Epithelial cell of proximal tubule (primary cell): ENCODE measurements around the gene ELOF1. TPM values are rescaled to one million over a fixed set of nuclear protein-coding genes. Genes with fewer than 3 reads are reported as not detected.
"Not testable (repeated sequence)": the region's sequence is repeated elsewhere in the genome, so short reads cannot be mapped to it uniquely, and the experiment has no call there.

Experiments used
- DNase-seq: peaks from one replicate; pipeline ENCODE4 v3.0.0-alpha.2; 2011; ENCODE audit warnings: low read depth
- H3K4me3 ChIP-seq: 2 replicates; pipeline ENCODE4 v1.5.1; 2011; ENCODE audit warnings: low read depth, mild to moderate bottlenecking, low read length
- CTCF ChIP-seq: conservative IDR thresholded peaks from 2 replicates; pipeline ENCODE4 v1.5.1; 2012; ENCODE audit warnings: low read depth, mild to moderate bottlenecking, low read length
- total RNA-seq: library from RNA; depleted of rRNA; stranded (reverse); fragments of >200 nt; gene quantifications from 2 replicates; pipeline ENCODE4 v1.2.3, GENCODE V29; 2015

ELOF1 gene
- total RNA-seq, 1 donor from 2014 or later, result 49.8 TPM

- peak overlapping the region; percentile 50 for H3K4me3 ChIP-seq
- no peak for DNase-seq
- TF ChIP-seq CTCF, result no peak
These were observed 19.5 kb upstream of the ELOF1 start for GRCh38 chr19:11578258-11579142.

GRCh38 chr19:11577451-11578257, 18.6 kb upstream of the ELOF1 start, which contains the start of gene ACP5:
Gene ACP5, minus strand, starts transcription at chr19:11577645. Its CDS starts 328 bp downstream, at chr19:11577317.
- TF ChIP-seq CTCF, result no peak
- H3K4me3 ChIP-seq, result peak within 1 kb of the TSS; percentile 50

GRCh38 chr19:11576227-11576626, 17.2 kb upstream of the ELOF1 start:
- TF ChIP-seq CTCF, result no peak
- no peak for DNase-seq
- H3K4me3 ChIP-seq, result no peak overlapping the region

More at GRCh38 chr19:11577451-11578257, 18.6 kb upstream of the ELOF1 start, which contains the start of gene ACP5:
- DNase-seq, result no peak

DNA sequence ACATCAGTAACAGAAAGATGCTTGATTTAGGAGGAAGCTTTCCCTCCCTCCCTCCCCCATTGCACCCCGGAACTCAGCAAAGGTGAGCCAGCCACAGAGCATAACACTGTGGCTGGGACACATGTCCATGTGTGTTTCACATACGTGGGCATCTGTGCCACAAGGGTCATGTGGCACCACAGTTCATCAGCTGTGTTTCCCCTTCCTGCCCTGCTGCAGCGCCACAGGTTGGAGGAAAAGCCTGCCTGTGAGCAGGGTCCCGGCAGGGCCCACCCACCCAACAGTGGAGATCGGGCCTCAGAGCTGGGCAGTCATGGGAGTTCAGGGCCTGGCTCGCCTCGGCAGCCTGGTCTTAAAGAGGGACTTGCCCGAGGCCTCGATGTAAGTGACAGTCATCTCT, 15.7 kb upstream of the ELOF1 start:
- no peak overlapping the region for H3K4me3 ChIP-seq
- TF ChIP-seq CTCF, result no peak
- no peak for DNase-seq

- not testable (repeated sequence) for DNase-seq, H3K4me3 ChIP-seq
These were observed 14.7 kb upstream of the ELOF1 start for GRCh38 chr19:11573763-11574162.

DNA sequence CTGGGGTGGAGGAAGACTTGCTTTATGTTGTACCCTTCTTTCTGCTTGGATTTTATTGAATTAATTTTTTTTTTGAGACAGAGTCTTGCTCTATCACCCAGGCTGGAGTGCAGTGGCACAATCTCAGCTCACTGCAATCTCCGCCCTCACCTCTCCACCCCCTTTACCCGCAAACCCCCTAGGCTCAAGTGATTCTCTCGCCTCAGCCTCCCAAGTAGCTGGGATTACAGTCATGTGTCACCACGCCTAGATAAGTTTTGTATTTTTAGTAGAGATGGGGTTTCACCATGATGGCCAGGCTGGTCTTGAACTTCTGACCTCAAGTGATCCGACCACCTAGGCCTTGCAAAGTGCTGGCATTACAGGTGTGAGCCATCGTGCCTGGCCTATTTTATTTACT, 14.3 kb upstream of the ELOF1 start:
- H3K4me3 ChIP-seq, DNase-seq: not testable (repeated sequence)

DNA sequence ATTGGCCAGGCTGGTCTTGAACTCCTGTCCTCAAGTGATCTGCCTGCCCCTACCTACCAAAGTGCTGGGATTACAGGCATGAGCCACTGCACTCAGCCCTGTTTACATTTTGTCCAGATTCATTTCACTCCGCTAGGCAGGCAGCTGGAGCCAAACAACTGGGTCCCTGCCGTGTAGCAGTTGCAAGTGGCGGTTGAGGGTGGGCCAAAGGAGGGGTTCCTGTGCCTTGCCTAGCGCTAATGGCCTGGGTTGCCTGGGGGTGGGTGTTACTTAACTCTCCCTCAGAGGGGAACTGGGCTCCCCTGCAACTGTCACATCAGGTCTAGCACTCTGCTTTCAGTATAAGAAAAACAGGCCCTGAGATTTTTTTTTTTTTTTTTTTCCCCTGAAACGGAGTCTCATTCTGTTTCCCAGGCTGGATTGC, 11.0 kb upstream of the ELOF1 start:
- TF ChIP-seq CTCF, result no peak
- no peak for DNase-seq
- no peak overlapping the region for H3K4me3 ChIP-seq

DNA sequence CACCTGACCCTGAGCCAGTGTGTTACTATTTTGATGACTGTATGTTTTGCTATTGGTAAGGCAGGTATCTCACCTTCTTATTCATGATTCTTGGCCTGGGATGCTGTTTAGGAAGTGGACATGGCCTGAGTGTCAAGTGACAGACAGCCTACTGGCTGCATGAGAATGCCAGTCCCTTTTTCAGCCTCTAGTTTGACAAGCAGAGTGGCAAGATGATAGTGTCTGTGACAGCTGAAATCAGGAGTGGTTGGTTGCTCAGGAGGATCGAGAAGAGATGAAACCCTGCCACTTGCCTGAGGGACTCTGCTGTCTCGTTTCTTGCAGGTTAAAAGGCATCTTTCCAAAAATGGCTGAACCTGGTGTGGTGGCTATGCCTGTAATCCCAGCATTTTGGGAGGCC, 7.1 kb upstream of the ELOF1 start:
- H3K4me3 ChIP-seq, result no peak overlapping the region
- no peak for DNase-seq
- TF ChIP-seq CTCF, result no peak

GRCh38 chr19:11565649-11565980, 6.6 kb upstream of the ELOF1 start:
- not testable (repeated sequence) for H3K4me3 ChIP-seq, DNase-seq

GRCh38 chr19:11564082-11564807, 5.2 kb upstream of the ELOF1 start:
- not testable (repeated sequence) for H3K4me3 ChIP-seq, DNase-seq
